ENCODE measurements around the gene KRTAP10-2. TPM values are rescaled to one million over a fixed set of nuclear protein-coding genes. Genes with fewer than 3 reads are reported as not detected.

Gene KRTAP10-2
- total and polyA plus RNA-seq, 9 of the 15 experiments (the other 6 are each of a cell fraction or from before 2014, with no cell fraction given), result not detected

DNA sequence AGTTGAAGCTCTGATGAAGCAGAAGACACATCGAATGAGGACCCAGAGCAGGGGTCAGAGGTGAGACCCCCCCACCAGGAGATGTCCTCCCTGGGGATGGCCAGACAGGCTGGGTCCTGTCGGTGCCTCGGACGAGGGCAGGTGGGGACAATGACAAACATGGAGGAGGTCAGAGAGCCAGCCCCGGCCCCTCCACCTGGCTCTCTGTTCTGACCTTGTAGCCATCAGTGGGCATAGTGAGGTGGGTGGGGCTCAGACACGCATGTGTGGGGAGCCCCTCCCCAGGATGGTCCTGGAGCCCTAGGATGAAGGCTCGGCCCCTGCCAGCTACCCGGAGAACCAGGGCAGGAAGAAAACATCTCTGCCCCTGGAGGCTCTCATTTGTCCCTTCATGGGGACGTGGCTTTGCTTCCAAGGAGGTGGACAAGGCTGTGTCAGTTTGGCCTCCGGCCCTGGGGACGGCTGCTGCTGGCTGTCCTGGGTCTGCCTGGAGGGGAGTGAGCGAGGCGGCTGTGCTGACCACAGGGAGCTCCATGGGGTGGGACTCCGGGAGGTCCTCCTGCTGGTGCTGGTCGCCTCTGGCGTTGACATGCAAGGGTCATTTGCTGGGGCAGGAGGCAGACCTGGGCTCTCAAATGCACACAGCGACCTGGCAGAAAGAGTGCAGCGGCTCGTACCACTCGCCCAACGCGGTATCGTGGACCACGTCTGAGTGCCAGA, 38.4 kb upstream of the KRTAP10-2 start:
- H3K27ac ChIP-seq (ENCODE audit: extremely low read depth, low read depth, low read length), result no peak overlapping the region
- ChIA-PET POLR2A (interaction anchor here (0.6 kb wide), 1 partner anchor 96 kb away, joined by 3 read pairs; no protein-coding TSS in a partner anchor), CTCF (ENCODE audit: low intra/inter-chr PET ratio) (no interaction called here)
- TF ChIP-seq, protein P1, sequence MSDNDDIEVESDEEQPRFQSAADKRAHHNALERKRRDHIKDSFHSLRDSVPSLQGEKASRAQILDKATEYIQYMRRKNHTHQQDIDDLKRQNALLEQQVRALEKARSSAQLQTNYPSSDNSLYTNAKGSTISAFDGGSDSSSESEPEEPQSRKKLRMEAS (CRISPR knock-in tag; IDR thresholded peaks at IDR 0.05), result no peak
- TF ChIP-seq POLR2AphosphoS5 (IDR thresholded peaks at IDR 0.05; ENCODE audit: control insufficient read depth, insufficient read depth, low read depth, low read length), result no peak
- no peaks in the 10 kb centered on the region for H4K20me1 ChIP-seq (replicated peaks; ENCODE audit: control insufficient read depth, insufficient read depth, low read length)
- no peaks in the 10 kb centered on the region for H3K36me3 ChIP-seq (ENCODE audit: control insufficient read depth, insufficient read depth, low read length)
- no peak overlapping the region for H3K4me3 ChIP-seq
- DNase-seq (ENCODE audit: extremely low read depth in 1 of 4, low spot score in 3 of 4), result no peak
- no peaks in the 10 kb centered on the region for H3K9me1 ChIP-seq (ENCODE audit: control insufficient read depth, insufficient read depth, low read length)
- H3K9me3 ChIP-seq (replicated peaks; ENCODE audit: control insufficient read depth, insufficient read depth, low read depth, low read length), result no peaks in the 10 kb centered on the region; the same call in 1 of the 2 replicates
- H3K4me1 ChIP-seq (replicated peaks in 1 of 2; ENCODE audit: control insufficient read depth in 2 of 2, insufficient read depth in 2 of 2, low read length in 2 of 2), result peaks cover 19 to 37% of the 10 kb centered on the region in 2 experiments
- H3K79me2 ChIP-seq (ENCODE audit: control insufficient read depth, insufficient read depth, low read length), result no peaks in the 10 kb centered on the region
- FAIRE-seq, result no peak
- H2AFZ ChIP-seq (ENCODE audit: low read depth, low read length), result no peak overlapping the region
- WGBS (ENCODE audit: insufficient coverage, low coverage, missing lambda C conversion rate), result 1% methylated on average over 24 of the region's 24 CpGs
- H3K9ac ChIP-seq (ENCODE audit: insufficient read depth in 1 of 2, low read depth in 2 of 2, low read length in 2 of 2), result peak overlapping the region in 1 of 2 experiments; percentile 68; a peak in 1 of 4 replicates
- in situ Hi-C loops (cut with MboI) (no loop called here), intact Hi-C loops (cut with micrococcal nuclease) (no loop called here)
- no peak overlapping the region for H3K4me2 ChIP-seq (ENCODE audit: insufficient read depth, low read length)
- ATAC-seq, result no peak
- peaks cover 0 to 9% of the 10 kb centered on the region in 2 experiments; a peak in 1 of 5 replicates for H3K27me3 ChIP-seq (ENCODE audit: control insufficient read depth in 2 of 2, insufficient read depth in 2 of 2, low read length in 2 of 2)
- BruUV-seq (replicated peaks), result no TSS peak

DNA sequence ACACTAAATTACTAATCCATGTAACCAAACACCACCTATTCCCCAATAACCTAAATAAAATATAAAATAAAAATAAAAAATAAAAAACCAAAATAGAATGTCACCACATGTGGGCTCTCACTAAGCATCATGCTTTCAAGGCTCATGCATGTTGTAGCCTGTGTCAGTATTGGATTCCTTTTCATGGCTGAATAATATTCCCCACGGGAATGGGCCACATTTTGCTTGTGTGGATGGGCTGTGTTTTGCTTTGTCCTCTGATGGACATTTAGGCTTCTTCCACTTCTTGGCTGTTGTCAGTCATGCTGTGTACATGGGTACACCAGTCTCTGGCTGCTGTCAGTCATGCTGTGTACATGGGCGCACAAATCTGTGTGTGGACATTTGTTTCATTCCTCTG, 37.8 kb upstream of the KRTAP10-2 start:
- Histone ChIP-seq H3K27me3 (ENCODE audit: control insufficient read depth in 2 of 2, insufficient read depth in 2 of 2, low read length in 2 of 2) (peaks cover 0 to 9% of the 10 kb centered on the region in 2 experiments; a peak in 1 of 5 replicates), H4K20me1 (replicated peaks; ENCODE audit: control insufficient read depth, insufficient read depth, low read length) (no peaks in the 10 kb centered on the region), H3K27ac (ENCODE audit: extremely low read depth, low read depth, low read length) (no peak overlapping the region), H3K4me1 (replicated peaks in 1 of 2; ENCODE audit: control insufficient read depth in 2 of 2, insufficient read depth in 2 of 2, low read length in 2 of 2) (peaks cover 14 to 37% of the 10 kb centered on the region in 2 experiments), H3K9me1 (ENCODE audit: control insufficient read depth, insufficient read depth, low read length) (no peaks in the 10 kb centered on the region), H2AFZ (ENCODE audit: low read depth, low read length) (no peak overlapping the region), H3K4me2 (ENCODE audit: insufficient read depth, low read length) (no peak overlapping the region), H3K9ac (ENCODE audit: insufficient read depth in 1 of 2, low read depth in 2 of 2, low read length in 2 of 2) (no peak overlapping the region), H3K79me2 (ENCODE audit: control insufficient read depth, insufficient read depth, low read length) (no peaks in the 10 kb centered on the region), H3K36me3 (ENCODE audit: control insufficient read depth, insufficient read depth, low read length) (no peaks in the 10 kb centered on the region), H3K4me3 (no peak overlapping the region), H3K9me3 (replicated peaks; ENCODE audit: control insufficient read depth, insufficient read depth, low read depth, low read length) (no peaks in the 10 kb centered on the region; the same call in 1 of the 2 replicates)
- ChIA-PET CTCF (ENCODE audit: low intra/inter-chr PET ratio) (no interaction called here), POLR2A (no interaction called here)
- FAIRE-seq (no peak), ATAC-seq (no peak), DNase-seq (ENCODE audit: extremely low read depth in 1 of 4, low spot score in 3 of 4) (no peak)
- in situ Hi-C loops (cut with MboI) (no loop called here), intact Hi-C loops (cut with micrococcal nuclease) (no loop called here)
- 4% methylated on average over 2 of the region's 2 CpGs for WGBS (ENCODE audit: insufficient coverage, low coverage, missing lambda C conversion rate)
- TF ChIP-seq RBM25 (IDR thresholded peaks at IDR 0.05; ENCODE audit: low read depth, low read length, severe bottlenecking) (peak; percentile 48), ZNF146 (CRISPR knock-in tag; IDR thresholded peaks at IDR 0.05; ENCODE audit: unreplicated experiment) (peak; percentile 64), KDM1A (IDR thresholded peaks at IDR 0.05) (0 out of 4 replicates have a peak, but pooled peaks of 1 of the 2 experiments have one; percentile 8), MCM5 (IDR thresholded peaks at IDR 0.05; ENCODE audit: low read depth) (no peak)
- BruUV-seq (replicated peaks), result no TSS peak

Data from K562 (cell line).